ENCODE measurements around the gene MYRIP.

The MYRIP gene

DNA sequence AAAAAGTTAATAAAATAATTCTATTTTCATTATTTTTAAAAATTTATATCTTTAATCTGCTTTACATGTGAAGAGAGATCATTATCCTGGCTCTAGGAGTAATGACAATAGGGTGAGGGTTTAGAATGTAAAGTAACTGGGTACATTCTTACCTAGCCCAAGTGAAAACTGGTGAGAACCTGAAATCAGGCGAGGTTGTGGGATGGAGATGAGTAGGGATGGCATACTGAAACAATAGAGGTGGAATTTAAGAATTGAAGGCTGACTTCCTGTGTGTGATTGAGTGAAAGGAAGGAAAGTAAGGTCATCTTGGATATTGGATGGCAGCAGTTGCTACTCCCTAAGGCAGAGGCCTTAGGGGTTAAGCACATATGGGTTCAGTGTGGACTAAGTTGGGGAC, 82.7 kb downstream of the MYRIP start:
- Histone ChIP-seq H3K4me2 (ENCODE audit: low read length) (no peak overlapping the region), H3K4me1 (ENCODE audit: control insufficient read depth, low read length) (no peaks in the 10 kb centered on the region), H3K9me3 (ENCODE audit: control insufficient read depth, insufficient read depth, low read length) (no peaks in the 10 kb centered on the region), H3K36me3 (ENCODE audit: control insufficient read depth, low read length) (no peaks in the 10 kb centered on the region), H3K27me3 (ENCODE audit: control insufficient read depth, low read length) (no peaks in the 10 kb centered on the region), H4K20me1 (ENCODE audit: control insufficient read depth, insufficient read depth, low read depth, low read length) (no peaks in the 10 kb centered on the region), H3K9me2 (replicated peaks; ENCODE audit: control insufficient read depth, low read length) (no peaks in the 10 kb centered on the region), H3K79me2 (ENCODE audit: control insufficient read depth, low read length) (no peaks in the 10 kb centered on the region), H3F3A (ENCODE audit: control insufficient read depth, insufficient read depth) (no peaks in the 10 kb centered on the region), H3K4me3 (ENCODE audit: low read length) (no peak overlapping the region), H3K27ac (ENCODE audit: low read depth, low read length) (no peak overlapping the region)
- TF ChIP-seq, protein P1, sequence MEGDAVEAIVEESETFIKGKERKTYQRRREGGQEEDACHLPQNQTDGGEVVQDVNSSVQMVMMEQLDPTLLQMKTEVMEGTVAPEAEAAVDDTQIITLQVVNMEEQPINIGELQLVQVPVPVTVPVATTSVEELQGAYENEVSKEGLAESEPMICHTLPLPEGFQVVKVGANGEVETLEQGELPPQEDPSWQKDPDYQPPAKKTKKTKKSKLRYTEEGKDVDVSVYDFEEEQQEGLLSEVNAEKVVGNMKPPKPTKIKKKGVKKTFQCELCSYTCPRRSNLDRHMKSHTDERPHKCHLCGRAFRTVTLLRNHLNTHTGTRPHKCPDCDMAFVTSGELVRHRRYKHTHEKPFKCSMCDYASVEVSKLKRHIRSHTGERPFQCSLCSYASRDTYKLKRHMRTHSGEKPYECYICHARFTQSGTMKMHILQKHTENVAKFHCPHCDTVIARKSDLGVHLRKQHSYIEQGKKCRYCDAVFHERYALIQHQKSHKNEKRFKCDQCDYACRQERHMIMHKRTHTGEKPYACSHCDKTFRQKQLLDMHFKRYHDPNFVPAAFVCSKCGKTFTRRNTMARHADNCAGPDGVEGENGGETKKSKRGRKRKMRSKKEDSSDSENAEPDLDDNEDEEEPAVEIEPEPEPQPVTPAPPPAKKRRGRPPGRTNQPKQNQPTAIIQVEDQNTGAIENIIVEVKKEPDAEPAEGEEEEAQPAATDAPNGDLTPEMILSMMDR (IDR thresholded peaks at IDR 0.05; ENCODE audit: low read depth, low read length, poor library complexity, severe bottlenecking): no peak
- no peak for TF ChIP-seq EZH2phosphoT487 (IDR thresholded peaks at IDR 0.05; ENCODE audit: borderline replicate concordance, low read length)

DNA sequence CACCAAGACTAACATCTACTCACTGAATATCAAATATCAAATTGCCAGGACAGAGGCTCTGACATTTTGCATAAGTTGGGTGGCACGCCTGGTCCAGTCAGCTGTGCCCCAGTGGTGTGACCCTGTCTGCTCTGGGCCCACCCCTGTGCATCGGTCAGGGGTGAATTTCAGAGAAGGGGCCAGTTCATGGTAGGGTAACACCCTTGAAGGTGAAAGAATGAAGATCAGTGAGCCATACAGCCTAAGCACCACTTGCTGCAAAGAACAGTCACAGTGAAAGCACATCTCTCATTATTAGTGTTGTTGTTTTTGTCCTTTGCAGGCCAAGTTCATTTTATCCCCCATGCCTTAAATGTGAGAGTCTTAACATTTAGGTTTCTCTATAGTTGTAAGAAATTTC, 86.8 kb downstream of the MYRIP start:
- H3K4me1 ChIP-seq (ENCODE audit: control insufficient read depth, low read length): no peaks in the 10 kb centered on the region
- H3K79me2 ChIP-seq (ENCODE audit: control insufficient read depth, low read length): no peaks in the 10 kb centered on the region
- H3K4me3 ChIP-seq (ENCODE audit: low read length): no peak overlapping the region
- no peaks in the 10 kb centered on the region for H3K9me3 ChIP-seq (ENCODE audit: control insufficient read depth, insufficient read depth, low read length)
- no peak for TF ChIP-seq EZH2phosphoT487 (IDR thresholded peaks at IDR 0.05; ENCODE audit: borderline replicate concordance, low read length)
- TF ChIP-seq, protein P1 (IDR thresholded peaks at IDR 0.05; ENCODE audit: low read depth, low read length, poor library complexity, severe bottlenecking): no peak
- H3F3A ChIP-seq (ENCODE audit: control insufficient read depth, insufficient read depth): no peaks in the 10 kb centered on the region
- no peaks in the 10 kb centered on the region for H3K27me3 ChIP-seq (ENCODE audit: control insufficient read depth, low read length)
- H4K20me1 ChIP-seq (ENCODE audit: control insufficient read depth, insufficient read depth, low read depth, low read length): no peaks in the 10 kb centered on the region
- no peak overlapping the region for H3K4me2 ChIP-seq (ENCODE audit: low read length)
- H3K9me2 ChIP-seq (replicated peaks; ENCODE audit: control insufficient read depth, low read length): no peaks in the 10 kb centered on the region
- no peak overlapping the region for H3K27ac ChIP-seq (ENCODE audit: low read depth, low read length)
- no peaks in the 10 kb centered on the region for H3K36me3 ChIP-seq (ENCODE audit: control insufficient read depth, low read length)

DNA sequence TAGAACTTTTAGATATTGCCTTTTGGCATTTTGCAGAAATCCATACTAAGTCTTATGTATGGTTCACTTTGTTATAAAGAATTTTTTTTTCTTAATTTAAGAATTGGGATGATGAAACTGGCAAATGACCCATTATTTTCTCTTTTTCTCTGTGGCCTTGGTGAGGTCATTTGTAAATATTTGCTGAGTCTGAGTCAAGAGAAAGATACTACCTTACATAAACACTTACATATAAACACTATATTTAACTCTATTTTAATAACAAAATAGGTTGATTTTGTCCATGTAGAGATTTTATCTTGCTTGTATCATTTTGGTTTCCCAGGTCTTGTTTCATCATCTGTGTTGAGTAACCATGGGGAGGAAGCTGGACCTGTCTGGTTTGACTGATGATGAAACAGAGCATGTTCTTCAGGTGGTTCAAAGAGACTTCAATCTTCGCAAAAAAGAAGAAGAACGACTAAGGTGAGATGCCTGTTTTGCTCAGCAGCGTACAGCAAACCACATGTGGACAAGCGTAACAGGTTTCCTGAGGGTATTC, 91.1 kb downstream of the MYRIP start:
- H3K4me2 ChIP-seq (ENCODE audit: low read length): no peak overlapping the region
- H3K27ac ChIP-seq (ENCODE audit: low read depth, low read length): no peak overlapping the region
- H3K79me2 ChIP-seq (ENCODE audit: control insufficient read depth, low read length): no peaks in the 10 kb centered on the region
- no peak overlapping the region for H3K4me3 ChIP-seq (ENCODE audit: low read length)
- TF ChIP-seq EZH2phosphoT487 (IDR thresholded peaks at IDR 0.05; ENCODE audit: borderline replicate concordance, low read length): no peak
- TF ChIP-seq, protein P1 (IDR thresholded peaks at IDR 0.05; ENCODE audit: low read depth, low read length, poor library complexity, severe bottlenecking): no peak
- H3K27me3 ChIP-seq (ENCODE audit: control insufficient read depth, low read length): no peaks in the 10 kb centered on the region
- H3F3A ChIP-seq (ENCODE audit: control insufficient read depth, insufficient read depth): no peaks in the 10 kb centered on the region
- H3K36me3 ChIP-seq (ENCODE audit: control insufficient read depth, low read length): no peaks in the 10 kb centered on the region
- H3K9me3 ChIP-seq (ENCODE audit: control insufficient read depth, insufficient read depth, low read length): no peaks in the 10 kb centered on the region
- no peaks in the 10 kb centered on the region for H4K20me1 ChIP-seq (ENCODE audit: control insufficient read depth, insufficient read depth, low read depth, low read length)
- no peaks in the 10 kb centered on the region for H3K4me1 ChIP-seq (ENCODE audit: control insufficient read depth, low read length)
- H3K9me2 ChIP-seq (replicated peaks; ENCODE audit: control insufficient read depth, low read length): no peaks in the 10 kb centered on the region

All from DOHH2 (cell line).